MG63 (cell line): Measurements from ENCODE around the gene BANP. TPM values are rescaled to one million over a fixed set of nuclear protein-coding genes. Genes with fewer than 3 reads are reported as not detected.
A peak's percentile ranks its signal among the peaks of the same experiment; 100 is the strongest.

ENCODE experiments used
- DNase-seq: peaks from one replicate; pipeline ENCODE4 v3.0.0-alpha.2; 2020
- H3K27me3 ChIP-seq: fragments of 250-450 bp; sonication (Bioruptor Pico); 2 replicates; pipeline ENCODE4 v1.5.1; 2020; ENCODE audit warnings: mild to moderate bottlenecking, moderate library complexity
- H3K36me3 ChIP-seq: fragments of 250-450 bp; sonication (Bioruptor Pico); 2 replicates; pipeline ENCODE4 v1.5.1; 2020; ENCODE audit warnings: mild to moderate bottlenecking, moderate library complexity
- H3K4me3 ChIP-seq: fragments of 250-450 bp; sonication (Bioruptor Pico); 2 replicates; pipeline ENCODE4 v1.5.1; 2020; ENCODE audit warnings: mild to moderate bottlenecking, moderate library complexity
- H3K9me3 ChIP-seq: fragments of 250-450 bp; sonication (Bioruptor Pico); 2 replicates; pipeline ENCODE4 v1.5.1; 2020; ENCODE audit warnings: mild to moderate bottlenecking, moderate library complexity
- total RNA-seq: library from RNA; depleted of rRNA; stranded (reverse); fragments of >200 nt; shearing (Covaris generic); gene quantifications from 2 replicates; pipeline ENCODE4 v1.2.3, GENCODE V29; 2014; ENCODE audit warnings: low replicate concordance

BANP gene
- total RNA-seq, 1 experiment from 2014 or later, result 30.4 TPM

DNA sequence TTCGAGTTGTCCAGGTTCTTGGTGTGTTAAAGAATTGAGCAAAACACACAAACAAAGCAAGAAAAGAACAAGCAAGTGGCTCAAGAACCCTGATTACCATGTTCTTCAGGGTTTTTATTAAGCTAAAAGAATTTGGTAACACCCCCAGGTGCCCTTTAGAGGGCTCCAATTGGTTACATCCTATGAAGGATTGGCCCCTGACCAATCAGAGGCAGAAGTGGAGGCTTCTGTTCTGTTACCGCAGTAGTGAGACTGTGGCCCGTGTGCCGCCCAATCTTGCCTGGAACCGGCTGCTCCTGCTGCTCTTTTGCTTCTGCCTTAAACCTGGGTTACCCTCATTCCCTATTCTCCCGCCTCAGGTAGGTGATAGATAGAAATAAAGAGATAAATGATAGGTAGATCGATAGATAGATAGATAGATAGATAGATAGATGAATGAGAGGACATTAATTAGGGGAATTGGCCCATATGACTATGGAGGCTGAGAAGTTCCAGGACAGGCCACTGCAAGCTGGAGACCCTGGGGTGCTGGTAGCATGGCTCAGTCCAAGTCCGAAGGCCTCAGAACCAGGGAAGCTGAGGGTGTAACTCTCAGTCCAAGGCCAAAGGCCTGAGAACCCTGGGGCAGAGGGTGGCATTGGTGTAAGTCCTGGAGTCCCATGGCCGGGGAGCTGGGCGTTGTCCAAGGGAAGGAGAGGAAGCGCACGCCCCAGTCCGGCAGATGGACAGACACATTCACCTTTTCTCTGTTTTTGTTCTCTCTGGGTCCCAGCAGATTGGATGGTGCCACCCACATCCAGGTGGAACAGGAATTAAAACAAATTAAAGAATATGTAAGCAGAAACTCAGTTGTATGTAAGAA is 11.4 kb upstream of the BANP start:
- Histone ChIP-seq H3K9me3 (no peaks in the 10 kb centered on the region), H3K27me3 (no peaks in the 10 kb centered on the region), H3K36me3 (no peaks in the 10 kb centered on the region), H3K4me3 (no peak overlapping the region)
- DNase-seq, result no peak

DNA sequence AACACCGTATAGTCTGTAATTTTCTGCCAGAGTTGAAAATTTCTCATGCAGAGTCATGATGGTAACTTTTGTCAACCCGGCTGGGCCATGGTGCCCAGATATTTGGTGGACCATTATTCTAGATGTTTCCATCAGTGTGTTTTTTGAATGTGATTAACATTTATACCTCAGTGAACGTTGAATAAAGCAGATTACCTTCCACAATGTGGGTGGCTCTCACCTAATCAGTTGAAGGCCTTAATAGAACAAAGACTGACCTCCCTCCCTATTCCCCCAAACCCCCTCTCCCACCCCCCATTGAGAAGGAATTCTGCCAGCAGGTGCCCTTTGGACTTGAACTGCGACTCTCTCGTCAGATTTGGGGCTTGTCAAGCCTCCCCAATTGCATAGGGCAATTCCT is 8.6 kb upstream of the BANP start:
- Histone ChIP-seq H3K27me3 (no peaks in the 10 kb centered on the region), H3K36me3 (no peaks in the 10 kb centered on the region), H3K4me3 (no peak overlapping the region), H3K9me3 (no peaks in the 10 kb centered on the region)
- no peak for DNase-seq

DNA sequence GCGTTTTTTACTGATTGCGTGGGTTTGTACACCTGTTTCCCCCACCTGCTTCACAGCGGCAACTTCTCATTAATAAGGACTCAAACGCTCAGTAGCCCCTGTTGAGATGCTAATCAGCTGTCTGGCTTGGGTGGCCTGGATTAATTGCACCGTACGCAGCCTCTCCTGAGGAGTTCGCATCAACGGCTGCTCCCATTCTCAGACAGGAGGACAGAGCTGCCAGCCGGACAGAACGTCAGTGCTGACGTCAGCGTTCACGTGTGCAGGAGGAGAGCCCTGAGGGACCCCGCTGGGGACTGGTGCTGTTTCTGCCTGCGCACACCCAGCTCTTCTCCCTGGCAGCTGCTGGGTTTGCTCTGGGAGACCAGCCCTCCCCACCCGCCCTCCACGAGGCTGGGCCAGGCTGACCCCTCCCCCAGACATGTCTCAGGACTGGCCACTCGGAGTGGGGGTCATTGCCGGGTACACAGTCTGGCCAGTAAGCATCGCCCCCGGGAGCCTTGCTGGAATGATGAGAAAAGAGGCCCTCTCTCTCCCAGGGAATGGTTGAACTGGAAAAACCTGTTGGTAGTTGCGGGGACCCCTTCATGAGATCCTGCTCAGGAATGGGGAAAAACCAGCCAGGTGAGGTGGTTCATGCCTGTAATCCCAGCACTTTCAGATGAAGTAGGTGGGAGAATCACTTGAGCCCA is 5.7 kb upstream of the BANP start:
- DNase-seq, result no peak
- no peaks in the 10 kb centered on the region for H3K36me3 ChIP-seq
- H3K4me3 ChIP-seq, result no peak overlapping the region
- H3K27me3 ChIP-seq, result no peaks in the 10 kb centered on the region
- H3K9me3 ChIP-seq, result no peaks in the 10 kb centered on the region

DNA sequence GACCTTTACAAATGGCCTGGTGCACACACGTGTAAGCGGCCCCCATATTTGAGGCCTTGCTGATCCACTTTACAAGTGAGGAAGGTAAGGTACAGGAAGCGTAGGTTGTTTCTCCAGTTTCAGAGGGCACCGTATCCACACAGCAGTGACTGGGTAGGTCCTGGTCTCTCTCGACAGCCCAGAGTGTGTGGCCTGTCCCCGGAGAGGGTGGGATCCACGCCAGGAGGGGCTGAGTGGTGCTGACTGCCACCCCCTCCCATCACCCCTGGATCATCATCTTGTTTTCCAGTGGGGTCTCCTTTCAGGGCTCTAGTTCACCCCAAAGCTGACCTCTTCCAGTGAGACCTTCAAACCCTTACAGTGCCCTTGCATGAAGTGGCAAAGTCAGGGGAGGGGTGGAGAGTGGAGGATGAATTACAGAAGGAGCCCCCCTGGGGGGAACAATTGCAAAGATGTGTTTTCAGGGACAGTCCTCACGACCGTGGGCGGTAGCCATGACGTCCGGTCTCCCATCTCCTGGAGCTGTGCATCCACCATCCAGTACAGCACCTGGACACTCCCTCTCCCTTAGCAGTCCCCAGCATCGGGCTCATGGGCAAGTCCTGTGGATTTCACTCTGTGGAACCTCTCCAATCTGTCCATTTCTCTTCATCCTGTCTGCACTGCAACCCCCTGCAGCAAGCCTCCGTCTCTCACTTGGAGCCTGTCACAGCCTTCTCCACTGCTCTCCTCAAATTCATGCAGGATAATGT is 4.5 kb upstream of the BANP start:
- H3K4me3 ChIP-seq, result no peak overlapping the region

DNA sequence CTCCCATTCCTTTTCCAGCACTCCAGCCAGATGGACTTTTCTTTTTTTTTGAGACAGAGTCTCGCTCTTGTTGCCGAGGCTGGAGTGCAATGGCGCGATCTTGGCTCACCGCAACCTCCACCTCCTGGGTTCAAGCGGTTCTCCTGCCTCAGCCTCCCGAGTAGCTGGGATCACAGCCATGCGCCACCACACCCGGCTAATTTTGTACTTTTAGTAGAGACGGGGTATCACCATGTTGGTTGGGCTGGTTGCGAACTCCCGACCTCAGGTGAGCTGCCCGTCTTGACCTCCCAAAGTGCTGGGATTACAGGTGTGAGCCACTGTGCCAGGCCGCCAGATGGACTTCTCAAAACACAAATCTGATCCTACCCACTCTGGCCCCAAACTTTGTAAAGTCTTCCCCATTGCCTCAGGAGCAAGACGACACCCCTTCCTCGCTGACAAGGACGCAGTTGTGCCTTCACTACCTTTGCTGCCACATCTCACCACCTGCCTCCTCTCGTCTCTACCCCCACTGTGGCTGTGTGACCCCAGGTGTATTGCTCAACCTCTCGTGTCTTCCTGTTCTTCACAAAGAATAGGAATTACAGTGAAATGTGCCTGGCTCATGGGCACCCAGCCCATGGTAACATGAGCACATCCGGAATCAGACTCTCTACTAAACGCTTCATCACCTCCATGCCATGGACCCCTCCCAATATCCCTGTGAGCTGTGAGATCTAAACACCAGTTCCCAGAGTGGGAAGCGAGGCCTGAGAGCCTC is 3.7 kb upstream of the BANP start:
- Histone ChIP-seq H3K27me3 (no peaks in the 10 kb centered on the region), H3K36me3 (no peaks in the 10 kb centered on the region; the same call in 1 of the 2 replicates), H3K4me3 (no peak overlapping the region), H3K9me3 (no peaks in the 10 kb centered on the region)
- DNase-seq, result no peak

More for the DNA sequence above, 4.5 kb upstream of the BANP start:
- H3K36me3 ChIP-seq, result no peaks in the 10 kb centered on the region
- H3K9me3 ChIP-seq, result no peaks in the 10 kb centered on the region
- no peaks in the 10 kb centered on the region for H3K27me3 ChIP-seq
- no peak for DNase-seq

DNA sequence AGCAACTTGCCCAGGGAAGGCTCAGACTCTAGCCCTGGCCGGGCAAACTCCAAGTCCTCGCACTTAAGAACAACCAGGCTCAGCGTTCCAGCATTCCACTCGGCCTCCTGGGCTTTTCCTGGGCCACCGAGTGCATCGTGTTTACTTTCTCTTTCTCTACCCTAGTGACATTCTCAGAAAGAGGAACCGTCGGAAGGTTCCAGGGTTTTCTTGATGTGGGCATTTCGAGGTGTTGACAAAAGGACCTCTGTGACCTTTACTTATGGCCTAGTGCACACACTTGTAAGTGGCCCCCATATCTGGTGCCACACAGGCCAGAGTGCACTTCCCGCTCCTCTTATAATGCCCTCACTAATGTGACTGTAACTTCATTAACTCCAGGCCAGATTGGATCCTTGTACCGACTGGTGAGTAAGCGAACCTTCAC is 3.1 kb upstream of the BANP start:
- Histone ChIP-seq H3K27me3 (no peaks in the 10 kb centered on the region), H3K4me3 (no peak overlapping the region), H3K9me3 (no peaks in the 10 kb centered on the region), H3K36me3 (peaks cover 3% of the 10 kb centered on the region)
- no peak for DNase-seq

DNA sequence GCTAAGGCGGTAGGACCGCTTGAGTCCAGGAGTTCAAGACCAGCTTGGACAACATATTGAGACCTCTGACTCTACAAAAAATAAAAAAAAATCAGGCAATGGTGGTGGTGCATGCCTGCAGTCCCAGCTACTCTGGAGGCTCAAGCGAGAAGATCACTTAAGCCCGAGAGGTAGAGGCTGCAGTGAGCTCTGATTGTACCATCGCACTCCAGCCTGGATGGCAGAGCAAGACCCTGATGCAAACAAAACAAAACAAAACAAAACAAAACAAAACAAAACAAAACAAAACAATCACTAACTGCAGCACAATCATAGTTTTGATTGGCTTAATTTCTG is 2.5 kb upstream of the BANP start:
- no peak for DNase-seq
- Histone ChIP-seq H3K36me3 (peaks cover 7% of the 10 kb centered on the region), H3K9me3 (no peaks in the 10 kb centered on the region), H3K27me3 (no peaks in the 10 kb centered on the region), H3K4me3 (no peak overlapping the region)

DNA sequence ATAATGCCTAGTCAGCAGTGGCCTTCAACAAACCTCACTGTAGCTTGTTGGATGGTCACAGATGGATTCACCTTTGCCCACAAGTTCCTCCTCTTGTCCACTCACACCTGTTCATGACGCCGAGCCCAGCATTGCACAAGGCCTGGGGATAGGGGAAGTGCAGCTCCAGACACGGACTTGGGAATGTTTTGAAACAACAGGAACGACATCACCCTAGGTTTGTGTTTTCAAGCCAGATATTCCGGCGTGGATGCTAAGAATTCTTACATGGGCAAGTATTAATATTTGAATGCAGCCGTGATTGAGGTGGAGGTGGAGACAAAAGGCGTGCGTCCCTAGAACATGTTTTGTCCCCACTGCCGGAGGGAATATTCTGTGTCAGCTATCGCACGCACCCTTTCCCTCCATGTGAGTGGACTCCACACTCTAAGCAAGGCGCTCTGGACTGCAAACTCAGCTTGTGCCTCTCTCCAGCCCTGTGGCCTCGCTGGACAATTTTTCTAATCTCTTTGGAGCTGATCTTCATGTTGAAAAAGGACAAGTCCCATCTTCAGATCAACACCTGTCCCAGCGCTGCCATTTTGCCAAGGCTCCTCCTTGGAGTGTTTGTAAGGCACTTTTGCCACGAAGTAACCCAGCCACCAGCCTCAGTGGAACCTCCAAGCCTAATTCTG is 2.0 kb upstream of the BANP start:
- no peak overlapping the region for H3K4me3 ChIP-seq
- no peaks in the 10 kb centered on the region for H3K27me3 ChIP-seq
- H3K36me3 ChIP-seq, result peaks cover 12% of the 10 kb centered on the region
- DNase-seq, result no peak
- H3K9me3 ChIP-seq, result no peaks in the 10 kb centered on the region

DNA sequence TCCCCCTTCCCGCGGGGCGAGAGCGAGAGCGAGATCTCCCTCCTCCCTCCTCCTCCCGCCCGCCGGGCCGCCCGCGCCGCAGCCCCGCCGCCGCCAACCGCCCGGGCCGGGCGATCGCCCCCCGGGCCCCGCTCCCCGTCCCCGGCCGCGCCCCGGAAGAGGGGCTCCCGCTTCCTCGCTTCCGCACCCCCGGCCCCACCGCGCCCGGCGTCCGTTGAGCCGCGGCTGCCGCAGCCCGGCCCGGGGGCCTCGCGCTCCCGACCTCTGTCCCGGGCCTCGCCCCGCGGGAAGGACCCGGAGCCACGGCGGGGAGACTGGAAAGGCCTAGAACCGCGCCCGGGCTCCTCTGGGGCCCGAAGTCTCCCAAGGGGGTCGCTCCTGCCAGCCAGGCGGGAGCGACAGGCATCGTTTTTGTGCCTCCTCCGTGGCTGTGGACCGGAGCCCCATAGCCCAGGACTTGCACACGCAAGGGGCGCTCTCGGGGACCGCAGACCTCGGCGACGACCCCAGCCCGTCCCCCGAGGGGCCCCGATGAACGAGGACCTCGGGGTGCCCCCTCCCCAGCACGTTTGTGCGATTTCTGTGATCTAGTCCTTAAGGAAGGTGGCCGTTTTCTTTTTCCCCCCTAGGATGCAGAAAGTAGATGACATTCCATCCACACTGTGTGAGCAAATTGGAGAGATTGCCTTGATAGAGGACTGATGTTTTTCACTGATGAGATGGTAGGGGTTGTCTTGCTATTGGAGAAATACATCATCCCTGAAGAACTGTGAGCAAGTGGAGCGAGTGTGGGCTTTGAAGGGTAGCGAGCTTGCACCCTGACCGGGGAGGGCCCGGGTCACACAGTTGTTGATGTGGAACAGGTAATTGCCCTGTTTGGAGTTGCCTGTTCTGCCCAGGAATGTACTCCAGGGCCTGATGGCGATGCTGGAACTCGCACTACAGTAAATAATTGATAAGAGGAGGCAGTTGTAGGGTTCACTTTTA is 611 bp downstream of the BANP start:
- H3K36me3 ChIP-seq, result peaks cover 12% of the 10 kb centered on the region
- no peaks in the 10 kb centered on the region for H3K9me3 ChIP-seq
- H3K27me3 ChIP-seq, result no peaks in the 10 kb centered on the region
- H3K4me3 ChIP-seq, result peak overlapping the region; percentile 77
- DNase-seq, result no peak

DNA sequence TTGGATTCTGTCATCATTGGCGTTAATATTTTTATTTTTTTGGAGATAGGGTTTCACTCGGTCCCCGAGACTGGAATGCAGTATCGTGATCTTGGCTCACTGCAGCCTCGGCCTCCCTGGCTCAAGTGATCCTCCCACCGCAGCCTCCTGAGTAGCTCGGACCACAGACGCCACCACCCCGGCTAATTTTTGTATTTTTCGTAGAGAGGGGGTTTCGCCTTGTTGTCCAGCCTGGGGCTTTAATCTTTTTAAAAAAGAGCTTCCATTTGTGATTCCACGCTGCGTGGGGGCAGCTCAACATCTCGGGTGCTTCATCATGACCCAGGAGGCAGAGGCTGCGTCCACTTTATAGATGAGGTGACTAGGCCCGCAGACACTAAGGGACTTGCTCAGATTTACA is 1.5 kb downstream of the BANP start:
- DNase-seq, result no peak
- Histone ChIP-seq H3K27me3 (no peaks in the 10 kb centered on the region), H3K9me3 (no peaks in the 10 kb centered on the region), H3K4me3 (peak overlapping the region; percentile 77), H3K36me3 (peaks cover 12% of the 10 kb centered on the region)

DNA sequence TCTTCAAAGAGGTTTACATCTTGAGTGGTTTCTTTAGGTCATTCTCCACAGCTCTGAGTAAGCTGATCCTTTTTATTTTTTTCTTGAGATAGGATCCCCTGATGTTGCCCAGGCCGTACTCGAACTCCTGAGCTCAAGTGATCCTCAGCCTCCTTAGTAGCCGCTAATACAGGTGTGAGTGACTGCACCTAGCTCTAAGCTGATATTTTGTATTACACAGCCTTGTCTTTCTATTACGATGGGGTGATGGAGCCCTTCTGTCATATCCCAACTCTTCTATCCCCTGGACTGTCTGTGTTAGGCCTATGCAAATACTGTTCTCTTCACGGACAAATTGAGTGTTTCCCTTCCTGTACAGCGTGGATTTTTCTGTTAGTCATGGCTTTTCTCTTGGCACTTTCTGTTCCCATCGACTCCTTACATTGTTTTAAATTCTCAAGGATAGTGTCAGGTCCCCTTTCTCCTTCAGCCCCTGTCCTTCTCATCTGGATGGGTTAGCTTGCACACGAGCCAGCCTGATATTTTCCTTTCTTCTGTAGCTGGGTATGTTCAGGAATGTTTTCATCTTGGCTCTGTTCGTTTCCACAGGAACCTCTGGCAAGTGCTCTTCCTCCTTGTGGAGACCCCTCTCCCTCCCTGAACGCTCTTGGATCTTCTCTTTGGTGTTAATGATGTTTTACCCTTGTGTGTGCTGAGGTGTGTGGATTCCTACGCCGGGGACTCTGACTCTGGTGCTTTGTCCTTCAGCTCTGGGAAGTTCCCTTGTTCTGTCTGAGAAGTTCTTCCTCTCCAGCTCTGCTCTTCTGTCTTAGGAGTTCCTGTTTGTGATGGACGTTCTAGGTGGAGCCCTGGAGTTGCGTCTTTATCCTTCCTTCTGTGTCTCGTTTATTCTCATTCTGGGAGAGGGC is 2.3 kb downstream of the BANP start:
- peaks cover 12% of the 10 kb centered on the region for H3K36me3 ChIP-seq
- DNase-seq, result no peak
- H3K4me3 ChIP-seq, result no peak overlapping the region
- H3K9me3 ChIP-seq, result no peaks in the 10 kb centered on the region
- H3K27me3 ChIP-seq, result no peaks in the 10 kb centered on the region

DNA sequence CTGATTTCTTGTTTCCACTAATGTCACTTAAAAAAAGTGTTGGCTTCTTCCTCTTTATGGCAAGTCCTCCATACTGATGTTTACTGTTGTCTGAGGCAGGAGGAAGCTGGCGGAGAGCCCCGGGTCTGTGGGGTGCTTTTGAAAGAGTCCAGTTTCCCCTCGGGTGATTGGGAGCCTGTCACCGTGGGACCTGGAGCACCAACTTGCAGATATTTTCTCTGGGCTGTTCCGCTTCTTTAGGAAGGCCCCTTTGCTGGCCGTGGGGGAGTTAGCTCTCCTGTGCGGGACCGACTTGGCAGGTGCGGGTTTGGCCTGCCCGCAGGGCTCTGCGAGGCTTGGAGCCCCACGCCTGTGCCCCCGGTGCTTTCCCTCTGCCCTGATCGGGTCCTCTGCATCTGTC is 3.1 kb downstream of the BANP start:
- H3K36me3 ChIP-seq, result peaks cover 12% of the 10 kb centered on the region
- no peak overlapping the region for H3K4me3 ChIP-seq
- no peaks in the 10 kb centered on the region for H3K27me3 ChIP-seq
- no peaks in the 10 kb centered on the region for H3K9me3 ChIP-seq
- DNase-seq, result no peak

DNA sequence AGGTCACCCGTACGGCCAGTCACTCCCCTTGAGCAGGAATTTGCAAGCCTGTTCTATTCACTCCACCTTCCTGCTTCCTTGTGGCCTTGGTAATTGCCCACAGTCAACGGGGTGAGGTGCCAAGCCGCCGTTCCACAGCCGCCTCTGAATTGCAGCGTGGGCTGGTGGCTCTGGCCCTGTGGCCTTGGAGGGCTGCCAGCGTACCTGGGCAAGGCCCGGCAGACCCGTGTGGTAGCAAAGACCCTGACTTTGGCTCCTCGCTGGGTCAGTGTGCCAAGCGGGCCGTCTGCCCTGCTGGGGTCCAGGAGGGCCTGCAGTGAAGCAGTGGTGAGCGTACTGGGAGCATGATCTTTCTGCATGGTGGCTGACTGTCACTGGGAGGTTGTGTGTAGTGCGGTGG is 3.6 kb downstream of the BANP start:
- no peak for DNase-seq
- Histone ChIP-seq H3K4me3 (no peak overlapping the region), H3K36me3 (peaks cover 12% of the 10 kb centered on the region), H3K9me3 (no peaks in the 10 kb centered on the region), H3K27me3 (no peaks in the 10 kb centered on the region)

DNA sequence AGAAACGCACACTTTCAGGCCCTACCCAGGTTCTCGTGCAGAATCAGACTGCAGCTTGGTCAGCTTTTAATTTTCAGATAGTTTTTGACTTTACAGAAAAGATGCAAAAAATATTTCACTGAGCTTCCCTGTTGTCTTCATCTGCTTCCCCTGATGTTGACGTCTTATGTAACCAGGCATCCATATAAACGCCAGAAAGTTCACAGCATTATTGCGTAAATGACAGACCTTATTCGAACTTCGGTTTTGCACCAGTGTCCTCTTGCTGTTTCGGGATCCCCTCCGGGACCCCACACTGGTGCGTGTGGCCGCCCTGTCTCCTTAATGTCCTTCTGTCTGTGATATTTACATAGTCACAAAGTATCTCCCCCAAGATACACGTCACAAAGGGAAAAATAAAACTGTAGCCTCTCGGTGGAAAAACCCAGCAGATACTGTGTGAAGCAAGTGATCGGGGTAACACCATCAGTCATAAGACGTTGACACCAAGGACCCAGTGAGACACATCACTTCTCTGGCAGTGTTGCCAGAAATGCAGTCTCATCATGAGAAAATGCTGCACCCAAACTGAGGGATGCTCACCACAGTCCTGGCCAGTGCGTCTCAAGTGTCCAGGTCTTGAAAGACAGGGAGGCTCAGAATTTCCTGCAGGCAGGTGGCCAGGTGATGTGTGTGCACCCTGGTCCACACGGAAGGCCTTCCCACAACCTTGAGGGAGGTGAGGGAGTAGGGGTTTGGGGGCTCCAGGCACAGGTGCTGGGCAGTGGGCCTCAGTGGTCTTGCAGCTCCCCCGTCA is 4.3 kb downstream of the BANP start:
- no peaks in the 10 kb centered on the region for H3K9me3 ChIP-seq
- H3K27me3 ChIP-seq, result no peaks in the 10 kb centered on the region
- peaks cover 12% of the 10 kb centered on the region for H3K36me3 ChIP-seq
- H3K4me3 ChIP-seq, result no peak overlapping the region
- no peak for DNase-seq
